Transverse colon (tissue), 4 donors: ENCODE measurements around the gene PLXDC2. TPM values are rescaled to one million over a fixed set of nuclear protein-coding genes. Genes with fewer than 3 reads are reported as not detected.

Source experiments
- DNase-seq: peaks from one replicate; pipeline ENCODE4 v3.0.0-alpha.2; 2019
- H3K27ac ChIP-seq, 4 donors: fragments of 200-600 bp; sonication (generic); 2 replicates each; pipeline ENCODE4 v1.5.1; 2016 to 2018; ENCODE audit warnings: inconsistent platforms in 4 of 4
- H3K27me3 ChIP-seq: fragments of 200-600 bp; sonication (generic); 2 replicates; pipeline ENCODE4 v1.5.1; 2017; ENCODE audit warnings: inconsistent platforms
- H3K36me3 ChIP-seq, 4 donors: fragments of 200-600 bp; sonication (generic); 2 replicates each; pipeline ENCODE4 v1.5.1; 2017 to 2019; ENCODE audit warnings: inconsistent platforms in 4 of 4
- H3K4me1 ChIP-seq, 4 donors: fragments of 200-600 bp; sonication (generic); 2 replicates each; pipeline ENCODE4 v1.5.1; 2017 to 2020; ENCODE audit warnings: inconsistent platforms in 4 of 4
- H3K4me3 ChIP-seq, 4 donors: fragments of 200-600 bp; sonication (generic); 1 replicate in 1 of 4; 2 replicates in 3 of 4; pipeline versions ENCODE4 v1.5.1 to v1.6.1; 2017 to 2019; ENCODE audit warnings: inconsistent platforms in 4 of 4
- H3K9me3 ChIP-seq, 2 donors: fragments of 200-600 bp; sonication (generic); 2 replicates each; pipeline ENCODE4 v1.5.1; 2017 to 2019; ENCODE audit warnings: inconsistent platforms in 2 of 2
- CTCF ChIP-seq, 5 experiments: fragments of 200-600 bp in 3 of 5; fragments of 450-650 bp in 2 of 5; sonication (generic) in 3 of 5; IDR thresholded peaks; 1 replicate in 2 of 5; 2 replicates in 3 of 5; pipeline ENCODE4 v1.5.1; 2016 to 2017; ENCODE audit warnings: antibody characterized with exemption in 5 of 5, inconsistent platforms in 3 of 5, mild to moderate bottlenecking in 2 of 5, moderate library complexity in 1 of 5
- EP300 ChIP-seq: sonication (generic); formaldehyde crosslinking; IDR thresholded peaks from one replicate; pipeline ENCODE4 v1.6.1; 2017; ENCODE audit warnings: antibody characterized with exemption, low read depth
- POLR2A ChIP-seq: fragments of 450-650 bp; IDR thresholded peaks from one replicate; pipeline ENCODE4 v1.6.1; 2016; ENCODE audit warnings: antibody characterized with exemption, mild to moderate bottlenecking, moderate library complexity
- POLR2AphosphoS5 ChIP-seq, 3 donors: sonication (generic); formaldehyde crosslinking; IDR thresholded peaks; one replicate each; pipeline ENCODE4 v1.6.1; 2016; ENCODE audit warnings: antibody characterized with exemption in 3 of 3
- WGBS, 2 donors: methylation state at CpG; one replicate each; pipeline ENCODE4 v1.1.5; 2018; ENCODE audit warnings: low coverage in 1 of 2; 5-methylcytosine and 5-hydroxymethylcytosine counted together
- in situ Hi-C, 4 donors: fragments of 200-750 bp; cut with MboI; loops; one replicate each; pipeline versions ENCODE4 v1.15.0 to v1.15.1; 2017; ENCODE audit warnings: low sequenced_read_pairs in 3 of 4, low pct_ligation_motif_present in 1 of 4, low pct_unique_long_range_greater_than_20kb in 1 of 4
- intact Hi-C: fragments of 100-400 bp; cut with DNase I; formaldehyde crosslinking; loops from one replicate; pipeline ENCODE4 v1.15.1; 2023; ENCODE audit warnings: low total_unique reads
- total RNA-seq, 4 donors: library from RNA; depleted of rRNA; stranded (reverse); fragments of >200 nt; gene quantifications; one replicate each; pipeline ENCODE4 v1.1.0, GENCODE V29; 2016

Gene PLXDC2
- total RNA-seq, 4 donors from 2014 or later: 12.0 to 32.2 (median 20.3) TPM

GRCh38 chr10:19932806-19933371 lies 116.7 kb downstream of the PLXDC2 start:
- no peaks in the 10 kb centered on the region for H3K27me3 ChIP-seq
- no peak overlapping the region for H3K27ac ChIP-seq
- H3K4me1 ChIP-seq: peaks cover 17 to 39% (median 22%) of the 10 kb centered on the region in 4 donors
- whole genome bisulfite sequencing, 2 donors: 85 to 95% methylated on average over 5 of the region's 5 CpGs
- no peak for DNase-seq
- in situ Hi-C loops (no loop called here), intact Hi-C loops (no loop called here)
- H3K9me3 ChIP-seq: no peaks in the 10 kb centered on the region
- no peak for TF ChIP-seq CTCF (IDR thresholded peaks at IDR 0.05)
- no peak for TF ChIP-seq EP300
- TF ChIP-seq POLR2AphosphoS5 (IDR thresholded peaks at IDR 0.05): no peak
- TF ChIP-seq POLR2A: no peak
- no peak overlapping the region for H3K4me3 ChIP-seq
- H3K36me3 ChIP-seq: no peaks in the 10 kb centered on the region

DNA sequence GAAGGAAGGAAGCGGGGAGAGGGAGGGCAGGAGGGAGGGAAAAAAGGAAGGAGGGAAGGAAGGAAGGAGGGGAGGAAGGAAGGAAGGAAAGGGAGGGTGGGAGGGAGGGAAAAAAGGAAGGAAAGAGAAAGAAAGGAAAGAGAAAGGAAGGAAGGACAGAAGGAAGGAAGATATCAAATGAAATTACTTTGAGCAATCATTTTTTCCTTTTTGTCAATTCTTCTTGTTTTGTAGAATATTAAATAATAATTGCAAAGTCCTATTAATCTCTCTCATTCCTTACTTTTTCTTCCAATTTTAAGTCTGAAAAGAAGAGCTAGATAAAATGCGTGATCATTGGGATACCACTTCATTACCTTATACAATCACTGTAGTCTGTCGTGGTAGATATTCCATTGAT lies 117.5 kb downstream of the PLXDC2 start:
- in situ Hi-C loops: no loop called here
- TF ChIP-seq CTCF (IDR thresholded peaks at IDR 0.05): no peak
- no peak for TF ChIP-seq POLR2AphosphoS5 (IDR thresholded peaks at IDR 0.05)
- no peak for TF ChIP-seq POLR2A
- TF ChIP-seq EP300: no peak
- DNase-seq: no peak
- peaks cover 17 to 39% (median 22%) of the 10 kb centered on the region in 4 donors for H3K4me1 ChIP-seq
- 97% methylated on average over 3 of the region's 3 CpGs for WGBS, 2 donors
- intact Hi-C loops: no loop called here
- H3K4me3 ChIP-seq: no peak overlapping the region
- H3K27ac ChIP-seq: no peak overlapping the region
- no peaks in the 10 kb centered on the region for H3K27me3 ChIP-seq
- H3K36me3 ChIP-seq: no peaks in the 10 kb centered on the region
- no peaks in the 10 kb centered on the region for H3K9me3 ChIP-seq

DNA sequence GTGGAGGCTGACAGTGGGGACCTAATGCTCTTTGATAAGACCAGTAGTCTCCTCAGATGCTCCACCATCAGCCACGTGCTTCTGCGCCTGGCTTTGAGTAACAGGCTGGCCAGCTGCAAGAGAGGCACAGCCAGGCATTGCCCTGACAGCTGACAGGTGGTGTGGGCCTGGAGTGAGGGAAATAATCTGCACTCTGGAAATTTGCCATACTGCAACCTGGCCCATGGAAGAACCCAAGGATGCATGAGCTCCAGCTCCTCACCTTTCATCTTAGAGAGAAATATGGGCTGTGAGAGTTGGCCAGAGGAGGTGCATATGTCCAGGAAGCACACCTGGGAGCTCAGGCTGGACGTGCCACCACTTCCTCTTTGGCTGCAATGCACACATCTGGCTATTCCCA lies 118.9 kb downstream of the PLXDC2 start:
- H3K36me3 ChIP-seq: no peaks in the 10 kb centered on the region
- H3K4me1 ChIP-seq: peaks cover 15 to 24% (median 16%) of the 10 kb centered on the region in 4 donors
- no peaks in the 10 kb centered on the region for H3K27me3 ChIP-seq
- no peak for DNase-seq
- H3K27ac ChIP-seq: no peak overlapping the region
- WGBS, 2 donors: 73% methylated on average over 3 of the region's 3 CpGs; no CpG with 5 or more reads in 1 of the 2 donors
- in situ Hi-C loops (no loop called here), intact Hi-C loops (no loop called here)
- TF ChIP-seq CTCF (IDR thresholded peaks at IDR 0.05): no peak
- TF ChIP-seq POLR2AphosphoS5 (IDR thresholded peaks at IDR 0.05): no peak
- TF ChIP-seq POLR2A: no peak
- TF ChIP-seq EP300: no peak
- no peak overlapping the region for H3K4me3 ChIP-seq
- H3K9me3 ChIP-seq: no peaks in the 10 kb centered on the region

DNA sequence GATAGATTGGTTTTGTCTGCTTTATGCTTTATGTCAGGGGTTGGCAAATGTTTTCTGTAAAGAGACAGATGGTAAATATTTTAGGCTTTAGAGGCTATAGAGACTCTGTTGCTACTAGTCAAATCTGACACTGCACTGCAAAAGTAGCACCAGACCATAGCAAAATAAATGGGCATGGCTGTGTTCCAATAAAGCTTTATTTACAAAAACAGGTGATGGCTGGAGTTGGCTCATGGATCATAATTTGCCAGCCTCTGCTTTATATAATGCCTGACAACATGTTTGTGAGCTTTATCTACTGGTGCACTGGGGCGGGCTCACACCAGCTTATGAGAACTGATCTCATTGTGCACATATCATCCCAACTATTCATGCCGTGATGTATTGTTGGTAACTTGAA lies 120.1 kb downstream of the PLXDC2 start:
- no peak for DNase-seq
- H3K4me3 ChIP-seq: no peak overlapping the region
- no peaks in the 10 kb centered on the region for H3K36me3 ChIP-seq
- H3K27me3 ChIP-seq: no peaks in the 10 kb centered on the region
- no peak overlapping the region for H3K27ac ChIP-seq
- no peak for TF ChIP-seq POLR2A
- no peak for TF ChIP-seq EP300
- no peak for TF ChIP-seq CTCF (IDR thresholded peaks at IDR 0.05)
- TF ChIP-seq POLR2AphosphoS5 (IDR thresholded peaks at IDR 0.05): no peak
- WGBS, 2 donors: 92 to 100% methylated on average over 1 to 2 of the region's 2 CpGs
- no peaks in the 10 kb centered on the region for H3K9me3 ChIP-seq
- in situ Hi-C loops (no loop called here), intact Hi-C loops (no loop called here)
- H3K4me1 ChIP-seq: peaks cover 8 to 14% (median 10%) of the 10 kb centered on the region in 4 donors
